Uterus (tissue), 2 donors: ENCODE measurements around the gene TMPRSS12.

Source experiments
- POLR2A ChIP-seq, 2 donors: fragments of 450-650 bp; IDR thresholded peaks; one replicate each; pipeline ENCODE4 v1.6.1; 2016; ENCODE audit warnings: antibody characterized with exemption in 2 of 2, mild to moderate bottlenecking in 1 of 2, moderate library complexity in 1 of 2
- TF ChIP-seq, protein P1 (sequence below), 4 experiments: fragments of 200-600 bp in 2 of 4; fragments of 450-650 bp in 2 of 4; sonication (generic) in 2 of 4; IDR thresholded peaks; one replicate each; pipeline ENCODE4 v1.5.1; 2016 to 2019; ENCODE audit warnings: antibody characterized with exemption in 4 of 4, mild to moderate bottlenecking in 2 of 4, moderate library complexity in 1 of 4

- TF ChIP-seq, protein P1, sequence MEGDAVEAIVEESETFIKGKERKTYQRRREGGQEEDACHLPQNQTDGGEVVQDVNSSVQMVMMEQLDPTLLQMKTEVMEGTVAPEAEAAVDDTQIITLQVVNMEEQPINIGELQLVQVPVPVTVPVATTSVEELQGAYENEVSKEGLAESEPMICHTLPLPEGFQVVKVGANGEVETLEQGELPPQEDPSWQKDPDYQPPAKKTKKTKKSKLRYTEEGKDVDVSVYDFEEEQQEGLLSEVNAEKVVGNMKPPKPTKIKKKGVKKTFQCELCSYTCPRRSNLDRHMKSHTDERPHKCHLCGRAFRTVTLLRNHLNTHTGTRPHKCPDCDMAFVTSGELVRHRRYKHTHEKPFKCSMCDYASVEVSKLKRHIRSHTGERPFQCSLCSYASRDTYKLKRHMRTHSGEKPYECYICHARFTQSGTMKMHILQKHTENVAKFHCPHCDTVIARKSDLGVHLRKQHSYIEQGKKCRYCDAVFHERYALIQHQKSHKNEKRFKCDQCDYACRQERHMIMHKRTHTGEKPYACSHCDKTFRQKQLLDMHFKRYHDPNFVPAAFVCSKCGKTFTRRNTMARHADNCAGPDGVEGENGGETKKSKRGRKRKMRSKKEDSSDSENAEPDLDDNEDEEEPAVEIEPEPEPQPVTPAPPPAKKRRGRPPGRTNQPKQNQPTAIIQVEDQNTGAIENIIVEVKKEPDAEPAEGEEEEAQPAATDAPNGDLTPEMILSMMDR (IDR thresholded peaks at IDR 0.05), result no peak
- no peak for TF ChIP-seq POLR2A (IDR thresholded peaks at IDR 0.05)
Observed at GRCh38 chr12:50841716-50842531, 802 bp upstream of the TMPRSS12 start.
